SK-N-SH (cell line): ENCODE measurements around the gene ENTR1.

Experiments used
- EP300 ChIP-seq, 2 experiments: IDR thresholded peaks; 2 replicates each; pipeline versions ENCODE4 v1.4.0 to v1.6.1; 2012; ENCODE audit warnings: borderline replicate concordance in 1 of 2, low read depth in 1 of 2, low read length in 1 of 2
- TF ChIP-seq, protein P1 (sequence below): IDR thresholded peaks from 2 replicates; pipeline ENCODE4 v1.6.1; 2012; ENCODE audit warnings: mild to moderate bottlenecking, low read depth, low read length, moderate library complexity

DNA sequence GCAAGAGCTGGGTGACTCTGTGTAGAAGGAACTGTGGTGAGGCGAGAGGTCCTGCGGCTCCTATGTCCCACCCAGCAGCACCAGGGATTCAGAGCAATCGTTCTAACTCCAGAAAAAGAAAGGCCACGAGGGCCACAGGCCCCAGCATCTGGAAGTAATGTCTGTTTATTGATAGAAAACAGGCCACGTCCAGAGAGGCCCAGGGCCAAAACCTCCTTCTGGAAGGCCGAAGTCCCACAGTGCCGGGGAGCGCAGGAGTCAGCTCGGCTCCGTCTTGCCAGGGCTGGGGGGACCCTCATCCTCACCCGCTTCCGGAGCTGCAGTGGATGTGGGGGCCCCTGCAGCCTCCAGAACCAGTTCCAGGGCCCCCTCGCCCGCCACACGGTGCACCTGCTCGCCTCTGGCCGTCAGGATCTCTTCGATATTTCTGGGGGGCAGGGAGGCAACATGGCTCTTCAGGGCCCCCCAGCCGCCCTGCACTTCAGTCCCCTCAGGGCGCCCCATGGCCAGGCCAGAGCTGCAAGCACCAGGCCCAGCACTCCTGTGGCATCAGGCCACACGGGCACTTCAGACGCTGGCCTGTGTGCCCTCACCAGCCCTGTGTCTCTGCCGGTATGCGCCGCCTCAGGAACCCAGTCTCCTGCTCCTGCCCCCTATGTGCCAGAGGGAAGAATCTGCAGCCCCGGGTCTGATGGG is 48.5 kb downstream of the ENTR1 start:
- TF ChIP-seq EP300 (IDR thresholded peaks at IDR 0.05; ENCODE audit: borderline replicate concordance in 1 of 2, low read depth in 1 of 2, low read length in 1 of 2) = peak in 1 of 2 experiments; percentile 12; a peak in 1 of 4 replicates
- TF ChIP-seq, protein P1, sequence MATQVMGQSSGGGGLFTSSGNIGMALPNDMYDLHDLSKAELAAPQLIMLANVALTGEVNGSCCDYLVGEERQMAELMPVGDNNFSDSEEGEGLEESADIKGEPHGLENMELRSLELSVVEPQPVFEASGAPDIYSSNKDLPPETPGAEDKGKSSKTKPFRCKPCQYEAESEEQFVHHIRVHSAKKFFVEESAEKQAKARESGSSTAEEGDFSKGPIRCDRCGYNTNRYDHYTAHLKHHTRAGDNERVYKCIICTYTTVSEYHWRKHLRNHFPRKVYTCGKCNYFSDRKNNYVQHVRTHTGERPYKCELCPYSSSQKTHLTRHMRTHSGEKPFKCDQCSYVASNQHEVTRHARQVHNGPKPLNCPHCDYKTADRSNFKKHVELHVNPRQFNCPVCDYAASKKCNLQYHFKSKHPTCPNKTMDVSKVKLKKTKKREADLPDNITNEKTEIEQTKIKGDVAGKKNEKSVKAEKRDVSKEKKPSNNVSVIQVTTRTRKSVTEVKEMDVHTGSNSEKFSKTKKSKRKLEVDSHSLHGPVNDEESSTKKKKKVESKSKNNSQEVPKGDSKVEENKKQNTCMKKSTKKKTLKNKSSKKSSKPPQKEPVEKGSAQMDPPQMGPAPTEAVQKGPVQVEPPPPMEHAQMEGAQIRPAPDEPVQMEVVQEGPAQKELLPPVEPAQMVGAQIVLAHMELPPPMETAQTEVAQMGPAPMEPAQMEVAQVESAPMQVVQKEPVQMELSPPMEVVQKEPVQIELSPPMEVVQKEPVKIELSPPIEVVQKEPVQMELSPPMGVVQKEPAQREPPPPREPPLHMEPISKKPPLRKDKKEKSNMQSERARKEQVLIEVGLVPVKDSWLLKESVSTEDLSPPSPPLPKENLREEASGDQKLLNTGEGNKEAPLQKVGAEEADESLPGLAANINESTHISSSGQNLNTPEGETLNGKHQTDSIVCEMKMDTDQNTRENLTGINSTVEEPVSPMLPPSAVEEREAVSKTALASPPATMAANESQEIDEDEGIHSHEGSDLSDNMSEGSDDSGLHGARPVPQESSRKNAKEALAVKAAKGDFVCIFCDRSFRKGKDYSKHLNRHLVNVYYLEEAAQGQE = no peak
